Esophagus squamous epithelium (tissue), 4 donors: ENCODE measurements around the gene SDK2.

Experiments
- POLR2A ChIP-seq, 4 donors: fragments of 450-650 bp; IDR thresholded peaks; one replicate each; pipeline ENCODE4 v1.6.1; 2017; ENCODE audit warnings: antibody characterized with exemption in 4 of 4, mild to moderate bottlenecking in 4 of 4, moderate library complexity in 3 of 4
- TF ChIP-seq, protein P1 (sequence below), 6 experiments: fragments of 450-650 bp in 4 of 6; fragments of 200-600 bp in 2 of 6; sonication (generic) in 2 of 6; IDR thresholded peaks; one replicate each; pipeline ENCODE4 v1.5.1; 2016 to 2019; ENCODE audit warnings: antibody characterized with exemption in 6 of 6, mild to moderate bottlenecking in 4 of 6, moderate library complexity in 4 of 6

DNA sequence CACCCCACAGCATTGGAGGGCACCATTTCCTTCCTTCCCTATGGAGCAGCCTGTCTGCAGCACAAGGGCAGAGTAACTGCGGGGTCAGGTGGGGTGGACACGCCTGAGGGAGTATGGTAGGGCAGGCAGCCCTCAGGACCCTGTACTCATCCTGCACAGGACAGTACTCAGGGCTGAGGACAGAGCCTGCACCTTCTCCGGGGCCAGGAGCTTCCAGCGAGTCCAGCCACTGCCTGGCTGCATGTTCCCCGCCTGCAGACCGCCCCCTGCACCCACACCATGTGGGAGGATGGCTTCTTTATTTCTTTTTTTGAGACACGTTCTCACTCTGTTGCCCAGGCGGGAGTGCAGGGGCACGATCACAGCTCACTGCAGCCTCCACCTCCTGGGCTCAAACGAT lies 284.9 kb downstream of the SDK2 start:
- TF ChIP-seq, protein P1, sequence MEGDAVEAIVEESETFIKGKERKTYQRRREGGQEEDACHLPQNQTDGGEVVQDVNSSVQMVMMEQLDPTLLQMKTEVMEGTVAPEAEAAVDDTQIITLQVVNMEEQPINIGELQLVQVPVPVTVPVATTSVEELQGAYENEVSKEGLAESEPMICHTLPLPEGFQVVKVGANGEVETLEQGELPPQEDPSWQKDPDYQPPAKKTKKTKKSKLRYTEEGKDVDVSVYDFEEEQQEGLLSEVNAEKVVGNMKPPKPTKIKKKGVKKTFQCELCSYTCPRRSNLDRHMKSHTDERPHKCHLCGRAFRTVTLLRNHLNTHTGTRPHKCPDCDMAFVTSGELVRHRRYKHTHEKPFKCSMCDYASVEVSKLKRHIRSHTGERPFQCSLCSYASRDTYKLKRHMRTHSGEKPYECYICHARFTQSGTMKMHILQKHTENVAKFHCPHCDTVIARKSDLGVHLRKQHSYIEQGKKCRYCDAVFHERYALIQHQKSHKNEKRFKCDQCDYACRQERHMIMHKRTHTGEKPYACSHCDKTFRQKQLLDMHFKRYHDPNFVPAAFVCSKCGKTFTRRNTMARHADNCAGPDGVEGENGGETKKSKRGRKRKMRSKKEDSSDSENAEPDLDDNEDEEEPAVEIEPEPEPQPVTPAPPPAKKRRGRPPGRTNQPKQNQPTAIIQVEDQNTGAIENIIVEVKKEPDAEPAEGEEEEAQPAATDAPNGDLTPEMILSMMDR (IDR thresholded peaks at IDR 0.05): no peak
- no peak for TF ChIP-seq POLR2A (IDR thresholded peaks at IDR 0.05)
